ENCODE results near the gene GLT6D1. TPM values are rescaled to one million over a fixed set of nuclear protein-coding genes. Genes with fewer than 3 reads are reported as not detected.

Gene GLT6D1
- total RNA-seq, 4 donors from 2014 or later, result not detected

DNA sequence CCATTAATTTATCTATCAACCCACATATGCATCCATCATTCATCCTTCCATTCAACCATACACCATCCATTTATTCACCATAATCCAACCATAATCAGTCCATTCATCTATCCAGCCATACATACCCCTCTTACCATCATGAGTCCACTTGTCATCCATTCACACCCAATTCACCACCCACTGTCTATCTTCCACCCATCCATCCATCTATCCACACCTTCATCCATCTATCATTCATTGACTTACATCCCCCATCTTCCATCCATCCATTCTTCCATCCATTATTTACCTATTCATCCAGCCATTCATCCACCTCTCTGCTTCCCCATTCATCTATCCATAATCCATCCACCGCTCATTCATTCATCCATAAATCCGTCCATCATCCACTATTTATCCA lies 60.0 kb downstream of the GLT6D1 start:
- Histone ChIP-seq H3K9me3 (no peaks in the 10 kb centered on the region), H3K27ac (no peak overlapping the region), H3K27me3 (peaks cover 57% of the 10 kb centered on the region), H3K4me3 (no peak overlapping the region), H3K36me3 (no peaks in the 10 kb centered on the region), H3K4me1 (no peaks in the 10 kb centered on the region)
- TF ChIP-seq, protein P1, sequence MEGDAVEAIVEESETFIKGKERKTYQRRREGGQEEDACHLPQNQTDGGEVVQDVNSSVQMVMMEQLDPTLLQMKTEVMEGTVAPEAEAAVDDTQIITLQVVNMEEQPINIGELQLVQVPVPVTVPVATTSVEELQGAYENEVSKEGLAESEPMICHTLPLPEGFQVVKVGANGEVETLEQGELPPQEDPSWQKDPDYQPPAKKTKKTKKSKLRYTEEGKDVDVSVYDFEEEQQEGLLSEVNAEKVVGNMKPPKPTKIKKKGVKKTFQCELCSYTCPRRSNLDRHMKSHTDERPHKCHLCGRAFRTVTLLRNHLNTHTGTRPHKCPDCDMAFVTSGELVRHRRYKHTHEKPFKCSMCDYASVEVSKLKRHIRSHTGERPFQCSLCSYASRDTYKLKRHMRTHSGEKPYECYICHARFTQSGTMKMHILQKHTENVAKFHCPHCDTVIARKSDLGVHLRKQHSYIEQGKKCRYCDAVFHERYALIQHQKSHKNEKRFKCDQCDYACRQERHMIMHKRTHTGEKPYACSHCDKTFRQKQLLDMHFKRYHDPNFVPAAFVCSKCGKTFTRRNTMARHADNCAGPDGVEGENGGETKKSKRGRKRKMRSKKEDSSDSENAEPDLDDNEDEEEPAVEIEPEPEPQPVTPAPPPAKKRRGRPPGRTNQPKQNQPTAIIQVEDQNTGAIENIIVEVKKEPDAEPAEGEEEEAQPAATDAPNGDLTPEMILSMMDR (IDR thresholded peaks at IDR 0.05), result no peak
- no peak for TF ChIP-seq POLR2A (IDR thresholded peaks at IDR 0.05)
- 31% methylated on average over 2 of the region's 2 CpGs for WGBS
- DNase-seq (ENCODE audit: low spot score in 2 of 2), result no peak

DNA sequence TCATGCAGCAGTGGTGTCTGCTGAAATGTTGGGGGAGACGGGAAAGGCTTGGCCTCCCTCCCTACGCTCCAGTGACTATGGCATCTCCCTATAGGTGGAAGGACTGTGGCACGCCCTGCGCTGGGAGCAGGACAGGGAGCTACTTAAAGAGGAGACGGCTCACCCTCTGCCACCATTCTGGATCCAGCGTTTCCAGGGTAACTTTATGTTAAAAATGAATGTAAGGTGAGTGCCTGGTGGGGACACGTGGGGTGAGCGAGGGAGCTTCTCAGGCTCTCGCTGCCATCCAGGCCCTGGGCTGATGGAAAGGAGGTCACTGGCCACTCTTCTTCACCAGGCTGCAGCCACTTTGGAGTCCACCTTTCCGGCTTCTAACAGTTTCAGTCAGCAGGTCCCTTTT lies 62.1 kb downstream of the GLT6D1 start:
- no peaks in the 10 kb centered on the region for H3K36me3 ChIP-seq
- no peaks in the 10 kb centered on the region for H3K9me3 ChIP-seq
- TF ChIP-seq POLR2A (IDR thresholded peaks at IDR 0.05) (no peak), EP300 (IDR thresholded peaks at IDR 0.05) (no peak), POLR2AphosphoS5 (IDR thresholded peaks at IDR 0.05) (no peak)
- TF ChIP-seq, protein P1 (IDR thresholded peaks at IDR 0.05), result no peak
- 90% methylated on average over 10 of the region's 10 CpGs for WGBS
- H3K27ac ChIP-seq, result no peak overlapping the region
- H3K4me3 ChIP-seq, result no peak overlapping the region
- no peak for DNase-seq (ENCODE audit: low spot score in 2 of 2)
- peaks cover 57% of the 10 kb centered on the region for H3K27me3 ChIP-seq
- no peaks in the 10 kb centered on the region for H3K4me1 ChIP-seq

- peaks cover 54% of the 10 kb centered on the region for H3K27me3 ChIP-seq
- DNase-seq (ENCODE audit: low spot score in 2 of 2), result no peak
- no peaks in the 10 kb centered on the region for H3K4me1 ChIP-seq
- H3K4me3 ChIP-seq, result no peak overlapping the region
- 97% methylated on average over 6 of the region's 22 CpGs for WGBS
- TF ChIP-seq, protein P1 (IDR thresholded peaks at IDR 0.05), result no peak
- TF ChIP-seq POLR2A (IDR thresholded peaks at IDR 0.05) (no peak), EP300 (IDR thresholded peaks at IDR 0.05) (no peak), POLR2AphosphoS5 (IDR thresholded peaks at IDR 0.05) (no peak)
- no peak overlapping the region for H3K27ac ChIP-seq
- H3K36me3 ChIP-seq, result no peaks in the 10 kb centered on the region
- no peaks in the 10 kb centered on the region for H3K9me3 ChIP-seq
Observed at GRCh38 chr9:135575995-135576631, 63.2 kb downstream of the GLT6D1 start.

GRCh38 chr9:135574943-135575342 lies 64.4 kb downstream of the GLT6D1 start:
- no peak overlapping the region for H3K4me3 ChIP-seq
- H3K9me3 ChIP-seq, result no peaks in the 10 kb centered on the region
- no peak for DNase-seq (ENCODE audit: low spot score in 2 of 2)
- WGBS, result 92% methylated on average over 2 of the region's 15 CpGs
- TF ChIP-seq, protein P1 (IDR thresholded peaks at IDR 0.05), result no peak
- TF ChIP-seq POLR2A (IDR thresholded peaks at IDR 0.05) (no peak), POLR2AphosphoS5 (IDR thresholded peaks at IDR 0.05) (no peak), EP300 (IDR thresholded peaks at IDR 0.05) (no peak)
- H3K27ac ChIP-seq, result no peak overlapping the region
- no peaks in the 10 kb centered on the region for H3K4me1 ChIP-seq
- peaks cover 49% of the 10 kb centered on the region for H3K27me3 ChIP-seq
- H3K36me3 ChIP-seq, result no peaks in the 10 kb centered on the region

DNA sequence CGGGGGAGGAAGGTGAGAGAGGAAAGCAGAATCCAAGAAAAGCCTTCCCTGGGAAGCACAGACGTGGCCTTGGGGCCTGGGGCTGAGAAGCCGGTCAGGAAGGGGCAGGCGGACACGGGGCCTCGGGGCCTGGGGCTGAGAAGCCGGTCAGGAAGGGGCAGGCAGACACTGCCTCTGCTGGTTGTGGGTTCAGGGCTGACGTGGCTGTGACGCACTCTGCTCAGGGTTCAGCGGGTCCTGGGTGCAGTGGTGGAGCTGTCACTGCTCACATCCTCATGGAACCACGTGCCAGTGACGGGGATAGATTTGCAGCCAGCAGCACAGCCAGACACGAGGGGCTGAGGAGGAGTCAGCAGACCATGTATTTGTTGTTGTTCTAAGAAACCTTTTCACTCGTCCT lies 65.0 kb downstream of the GLT6D1 start:
- peak in 1 of 2 donors; percentile 75 for DNase-seq (ENCODE audit: low spot score in 2 of 2)
- H3K4me3 ChIP-seq, result no peak overlapping the region
- no peaks in the 10 kb centered on the region for H3K9me3 ChIP-seq
- no peaks in the 10 kb centered on the region for H3K4me1 ChIP-seq
- no peaks in the 10 kb centered on the region for H3K36me3 ChIP-seq
- peaks cover 47% of the 10 kb centered on the region for H3K27me3 ChIP-seq
- TF ChIP-seq, protein P1 (IDR thresholded peaks at IDR 0.05), result no peak
- 61% methylated on average over 13 of the region's 14 CpGs for WGBS
- H3K27ac ChIP-seq, result no peak overlapping the region

Other genes starting within 250 kb of the GLT6D1 start
- 10 to 100 TPM in 2 of 4 donors, 1 to 10 TPM in 2; 6.2 to 11.0 (median 9.0) TPM for gene PPP1R26, start 159.8 kb downstream of the GLT6D1 start, total RNA-seq
- gene MRPS2, start 138.9 kb downstream of the GLT6D1 start, total RNA-seq, result 10 to 100 TPM; 51.5 to 61.7 (median 55.1) TPM
- not detected for gene LCN1, start 118.1 kb downstream of the GLT6D1 start, total RNA-seq
- 1 to 10 TPM in 3 of 4 donors, not detected in 1; 1.0 to 3.9 (median 1.7) TPM for gene OBP2A, start 93.4 kb downstream of the GLT6D1 start, total RNA-seq
- gene PAEP, start 77.8 kb downstream of the GLT6D1 start, total RNA-seq, result 1 to 10 TPM in 1 of 4 donors, not detected in 3; 5.6 TPM
- gene LCN9, start 23.8 kb upstream of the GLT6D1 start, total RNA-seq, result not detected
- not detected for gene SOHLH1, start 59.9 kb upstream of the GLT6D1 start, total RNA-seq
- under 1 TPM in 2 of 4 donors, not detected in 2; 0.10 to 0.23 TPM for gene KCNT1, start 62.6 kb upstream of the GLT6D1 start, total RNA-seq

Measured in suprapubic skin (tissue), 4 donors.